ENCODE measurements around the gene UGT2A3.

Gene UGT2A3

DNA sequence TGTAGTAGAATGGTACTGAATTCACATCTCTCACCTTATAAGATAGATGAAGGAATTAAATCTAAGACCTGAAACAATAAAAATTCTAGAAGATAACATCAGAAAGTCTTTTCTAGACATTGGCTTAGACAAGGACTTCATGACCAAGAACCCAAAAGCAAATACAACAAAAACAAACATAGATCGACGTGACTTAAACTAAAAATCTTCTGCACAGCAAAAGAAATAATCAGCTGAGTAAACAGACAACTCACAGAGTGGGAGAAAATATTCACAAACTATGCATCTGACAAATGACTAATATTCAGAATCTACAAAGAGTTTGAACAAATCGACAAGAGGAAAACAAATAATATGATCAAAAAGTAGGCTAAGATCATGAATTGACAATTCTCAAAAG is 38.8 kb downstream of the UGT2A3 start:
- DNase-seq (ENCODE audit: low read depth) = no peak

DNA sequence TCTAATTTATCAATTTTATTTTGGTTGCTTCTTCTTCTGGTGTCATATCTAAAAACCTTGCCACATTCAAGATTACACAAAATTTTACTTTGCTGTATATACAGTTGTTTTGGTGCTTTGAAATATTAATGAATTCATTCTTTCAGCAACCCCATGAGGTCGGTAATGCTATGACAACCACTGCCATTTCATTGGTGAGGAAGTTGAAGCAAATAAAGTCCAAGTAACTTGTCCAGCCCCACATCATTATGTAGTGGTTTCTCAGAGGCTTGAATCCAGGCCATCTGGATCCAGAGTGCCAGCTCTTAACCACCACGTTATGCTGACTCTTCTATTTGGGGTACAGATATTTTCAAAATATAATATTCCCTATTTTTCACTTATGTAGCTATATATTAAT is 42.2 kb downstream of the UGT2A3 start:
- DNase-seq (ENCODE audit: low read depth) = no peak

DNA sequence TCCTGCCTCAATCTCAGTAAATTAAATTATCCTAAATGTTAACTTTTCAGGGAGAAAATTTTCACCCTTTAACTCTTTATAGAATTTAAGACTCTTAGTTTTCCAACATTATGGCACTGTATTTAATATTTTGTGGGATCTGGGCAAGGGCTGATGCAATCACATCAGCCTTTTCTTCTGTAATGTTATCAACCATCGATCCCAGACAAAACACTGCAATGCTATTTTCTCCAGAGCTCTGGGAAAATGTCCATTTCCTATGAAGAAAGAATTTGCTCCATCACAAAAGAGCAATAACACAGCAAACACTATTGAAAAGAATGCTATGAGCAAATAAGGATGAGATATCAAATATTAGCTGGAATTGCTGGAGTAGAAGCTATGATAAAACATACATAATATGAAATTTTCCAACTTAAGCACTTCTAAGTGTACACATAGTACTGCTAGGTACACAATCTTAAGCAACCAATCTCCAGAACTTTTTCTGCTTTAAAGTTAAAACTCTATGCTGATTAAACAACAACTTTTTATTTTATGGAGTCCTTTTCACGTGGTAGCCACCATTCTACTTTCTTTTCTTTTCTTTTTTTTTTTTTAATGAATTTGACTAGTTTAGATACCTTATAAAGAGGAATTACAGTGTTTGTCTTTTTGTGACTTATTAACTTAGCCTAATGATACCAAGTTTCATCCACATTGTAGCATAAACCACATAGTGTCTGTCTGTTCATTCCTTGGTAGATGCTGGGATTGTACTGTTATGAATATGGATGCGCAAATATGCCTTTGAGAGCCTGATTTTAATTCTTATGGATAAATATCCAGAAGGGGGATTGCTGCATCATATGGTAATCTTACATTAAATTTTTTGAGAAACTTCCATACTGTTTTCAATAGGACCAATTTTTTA is 43.6 kb downstream of the UGT2A3 start:
- no peak for DNase-seq (ENCODE audit: low read depth)

DNA sequence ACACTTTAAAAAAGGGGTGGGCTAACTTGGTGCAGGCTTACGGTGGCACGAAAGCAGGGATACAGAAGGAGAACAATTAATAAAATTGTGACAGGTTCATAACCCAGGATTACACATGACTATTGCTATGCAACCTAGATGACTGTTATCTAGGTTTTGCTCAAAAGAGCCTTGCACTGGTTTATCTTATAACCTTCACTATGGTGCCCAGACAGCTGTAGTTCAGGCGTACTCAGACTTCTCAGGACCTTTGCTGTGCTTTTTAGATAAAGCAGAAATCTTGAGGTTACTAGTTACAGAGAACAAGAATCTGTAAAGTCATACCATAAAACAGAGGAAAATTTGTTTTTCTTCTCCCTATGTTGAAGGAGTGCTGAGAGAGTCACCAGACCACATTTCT is 44.4 kb downstream of the UGT2A3 start:
- DNase-seq (ENCODE audit: low read depth) = no peak

DNA sequence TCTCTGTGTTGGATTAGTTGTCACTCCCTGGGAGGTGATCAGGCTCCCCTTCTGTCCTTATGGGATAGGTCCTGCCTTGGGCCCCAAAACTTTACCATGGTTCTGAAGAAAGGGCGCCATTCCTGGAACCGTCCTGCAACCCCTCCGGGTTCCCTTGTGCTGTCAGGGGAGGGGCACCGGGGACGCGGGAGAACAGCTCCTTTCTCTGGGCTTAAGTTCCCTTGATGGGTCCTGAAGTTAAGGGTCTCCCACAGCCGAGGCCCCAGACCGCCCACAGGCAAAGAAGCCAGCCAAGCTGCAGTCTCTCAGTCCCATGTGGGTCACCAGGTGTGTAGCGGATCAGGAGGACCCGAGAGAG is 44.8 kb downstream of the UGT2A3 start:
- no peak for DNase-seq (ENCODE audit: low read depth)

DNA sequence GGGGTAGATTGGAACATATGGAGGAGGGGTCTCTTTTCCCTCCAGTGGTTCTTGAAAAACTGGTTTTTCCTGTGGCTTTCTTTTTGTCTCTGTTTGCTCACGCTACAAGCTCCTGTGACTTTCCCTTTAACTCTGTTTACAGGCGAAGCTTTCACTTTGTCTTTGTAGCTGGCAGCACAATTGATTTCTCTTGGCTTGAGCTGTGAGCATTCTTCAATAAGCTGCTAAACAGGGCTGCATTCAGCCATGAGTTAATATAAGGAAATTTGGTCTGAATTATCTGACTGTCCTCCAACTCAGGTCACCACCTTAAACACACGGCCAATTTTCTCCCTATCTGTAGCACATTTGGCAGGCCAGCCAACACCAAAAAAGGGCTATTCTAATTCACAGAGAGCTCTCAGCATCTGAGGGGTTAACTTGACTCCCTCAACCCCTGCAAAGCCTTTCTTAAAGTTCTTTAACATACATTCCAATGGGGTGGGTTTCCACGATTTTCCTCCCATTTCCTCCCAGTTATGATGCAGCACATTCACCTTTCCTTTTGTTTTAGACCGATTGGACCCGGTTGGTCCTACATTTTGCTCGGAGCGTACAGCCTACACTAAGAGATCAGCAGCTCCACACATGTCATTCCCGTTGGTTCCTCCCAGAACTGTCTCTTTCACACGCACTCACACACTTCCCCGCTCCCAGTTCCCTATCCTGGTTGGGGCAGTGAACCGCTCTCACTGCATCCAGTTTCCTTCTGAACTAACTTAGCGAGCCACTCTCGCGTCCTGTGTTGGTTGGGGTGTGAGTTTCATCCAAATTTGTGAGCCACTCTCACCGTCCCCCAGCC is 45.4 kb downstream of the UGT2A3 start:
- no peak for DNase-seq (ENCODE audit: low read depth)

DNA sequence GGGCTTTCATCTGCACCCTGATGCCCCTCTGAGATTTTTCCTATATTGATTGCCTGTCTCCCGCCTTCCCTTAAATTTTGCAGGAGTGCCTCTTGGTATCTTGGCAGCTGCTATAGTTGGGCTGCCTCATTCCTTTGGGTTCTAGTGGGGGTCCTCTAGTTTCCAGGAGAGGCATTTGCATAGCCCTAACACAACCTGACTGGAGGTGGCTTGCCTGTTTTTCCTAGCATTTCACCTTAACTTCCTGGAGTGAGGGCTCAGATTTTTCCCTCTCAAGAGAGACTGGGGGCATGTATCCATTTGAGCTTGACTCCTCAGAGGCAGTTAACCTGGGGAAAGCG is 46.0 kb downstream of the UGT2A3 start:
- no peak for DNase-seq (ENCODE audit: low read depth)

DNA sequence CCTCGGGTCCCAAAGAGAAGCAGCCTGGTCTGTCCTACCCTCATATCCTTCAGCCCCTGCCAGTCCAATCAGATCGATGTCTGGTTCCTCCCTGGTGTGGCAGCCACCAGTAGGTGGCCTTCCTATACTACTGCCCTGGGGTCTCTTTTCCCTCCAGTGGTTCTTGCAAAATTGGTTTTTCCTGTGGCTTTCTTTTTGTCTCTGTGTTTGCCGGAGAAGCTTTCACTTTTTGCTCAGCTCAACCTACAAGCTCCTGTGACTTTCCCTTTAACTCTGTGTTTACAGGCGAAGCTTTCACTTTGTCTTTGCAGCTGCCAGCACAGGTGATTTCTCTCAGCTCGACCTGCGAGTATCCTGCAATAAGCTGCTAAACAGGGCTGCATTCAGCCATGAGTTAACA is 46.8 kb downstream of the UGT2A3 start:
- DNase-seq (ENCODE audit: low read depth) = no peak

DNA sequence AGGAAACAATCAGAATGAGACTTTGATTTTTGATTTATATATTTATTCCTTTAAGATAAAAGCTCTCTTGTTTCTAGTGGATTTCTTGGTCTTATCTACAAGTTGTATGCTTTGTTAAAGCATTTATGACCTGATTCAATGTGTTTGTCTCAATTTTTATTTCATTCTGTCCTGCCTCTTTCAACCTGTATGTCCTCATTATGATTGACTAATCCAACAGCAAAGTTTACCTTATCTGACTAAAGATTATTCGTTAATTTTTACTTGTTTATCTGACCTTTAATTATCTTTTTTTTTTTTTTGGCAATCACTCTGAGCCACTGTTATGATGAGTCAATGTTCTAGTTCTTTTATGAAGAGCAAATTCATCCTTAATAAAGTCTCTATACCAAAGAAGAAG is 54.9 kb downstream of the UGT2A3 start:
- DNase-seq (ENCODE audit: low read depth) = no peak

DNA sequence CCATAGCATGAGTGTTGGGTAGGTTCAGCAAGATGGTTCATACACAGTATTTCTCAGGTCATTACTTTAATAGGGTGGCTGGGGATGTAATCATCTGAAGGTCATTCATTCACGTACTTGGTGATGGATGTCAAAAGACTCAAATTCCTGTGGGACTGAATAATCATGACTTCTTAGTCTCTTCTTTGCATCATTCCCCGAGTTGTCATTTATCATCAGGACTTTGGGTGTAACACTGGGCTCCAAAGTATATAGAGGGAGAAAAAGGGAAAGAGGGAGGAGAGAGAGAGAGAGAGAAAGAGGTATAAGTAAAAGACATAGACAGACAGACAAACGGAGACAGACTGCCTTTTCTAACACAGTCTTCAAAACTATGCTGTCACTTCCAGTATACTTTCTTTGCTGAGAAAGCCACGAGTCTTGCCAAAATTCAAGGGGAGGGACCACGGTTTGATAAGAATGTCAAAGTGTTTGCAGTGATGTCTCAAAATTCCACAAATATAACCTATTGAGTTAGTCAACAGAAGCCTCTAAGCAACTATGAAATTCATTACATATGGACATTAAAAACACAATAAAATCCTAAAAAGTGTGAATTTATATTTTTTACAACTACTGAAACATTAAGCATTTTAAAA is 55.9 kb downstream of the UGT2A3 start:
- no peak for DNase-seq (ENCODE audit: low read depth)

DNA sequence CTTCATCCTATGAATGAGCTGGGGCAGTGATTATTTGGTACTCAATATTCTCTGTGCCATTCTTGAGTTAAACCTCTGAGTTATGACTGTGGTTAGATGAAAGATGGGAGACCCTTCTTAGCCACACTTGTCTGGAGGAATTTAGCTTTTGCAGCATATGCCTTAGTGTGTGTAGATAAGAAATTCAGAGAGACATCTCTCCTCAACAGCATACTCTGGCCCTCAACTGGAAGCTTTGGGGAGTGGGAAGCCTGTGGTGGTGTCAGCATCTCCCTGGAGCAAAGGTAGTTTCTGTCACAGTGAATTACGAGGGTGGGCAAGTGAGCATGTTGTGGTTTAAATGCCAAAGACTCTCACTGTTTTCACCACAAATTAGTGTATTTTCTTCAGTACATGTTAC is 58.7 kb downstream of the UGT2A3 start:
- DNase-seq (ENCODE audit: low read depth) = no peak

DNA sequence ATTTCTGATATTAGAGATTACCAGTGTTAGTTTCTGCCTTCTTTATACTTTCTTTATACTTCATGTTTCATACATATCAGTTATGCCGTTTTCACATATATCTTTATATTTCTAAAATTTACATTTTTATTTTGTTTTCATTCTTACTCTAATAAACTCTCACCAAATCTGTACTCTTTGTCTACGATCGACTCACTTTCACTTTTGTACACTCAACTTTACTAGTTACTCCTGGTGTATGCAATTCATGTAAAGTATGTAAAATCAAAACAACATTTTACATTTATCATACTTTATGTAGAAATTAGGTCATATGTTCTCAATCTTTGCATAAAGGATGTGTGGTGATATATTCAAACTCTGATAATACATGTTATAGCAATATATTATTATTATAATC is 59.9 kb downstream of the UGT2A3 start:
- no peak for DNase-seq (ENCODE audit: low read depth)

DNA sequence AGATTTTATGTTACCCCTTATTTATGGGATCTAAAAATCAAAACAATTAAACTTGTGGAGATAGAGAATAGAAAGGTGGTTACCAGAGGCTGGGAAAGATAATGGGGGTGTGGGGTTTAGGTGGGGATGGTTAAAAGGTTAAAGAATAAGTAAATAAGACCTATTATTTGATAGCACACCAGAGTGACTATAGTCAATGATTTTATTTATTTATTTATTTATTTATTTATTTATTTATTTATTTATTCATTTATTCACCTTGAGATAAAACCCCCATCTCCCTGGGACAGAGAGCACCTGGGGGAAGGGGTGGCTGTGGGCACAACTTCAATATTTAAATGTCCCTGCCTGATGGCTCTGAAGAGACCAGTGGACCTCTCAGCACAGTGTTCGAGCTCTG is 66.1 kb downstream of the UGT2A3 start:
- DNase-seq (ENCODE audit: low read depth) = no peak

DNA sequence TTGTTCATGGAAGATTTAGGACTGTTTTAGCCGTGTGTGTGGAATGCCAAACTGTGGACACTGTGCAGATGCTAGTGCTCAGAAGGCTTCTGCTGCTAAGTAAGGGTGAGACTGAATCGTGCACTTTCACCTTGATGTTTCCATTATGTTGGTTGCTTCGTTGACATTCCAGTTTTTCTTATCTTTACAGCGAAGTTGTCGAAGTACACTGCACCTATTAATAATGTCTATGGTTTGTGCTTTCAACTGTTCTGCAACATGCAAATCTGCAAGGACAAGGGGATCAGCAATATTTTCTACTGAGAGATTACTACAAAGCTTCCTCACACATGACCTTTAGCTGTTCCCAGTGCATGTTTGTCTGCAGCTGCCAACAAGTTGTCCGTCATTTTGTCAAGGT is 67.7 kb downstream of the UGT2A3 start:
- no peak for DNase-seq (ENCODE audit: low read depth)
